Ishikawa (cell line): ENCODE measurements around the gene CAMK2N1.

ENCODE experiments used
- EGR1 ChIP-seq: IDR thresholded peaks from 2 replicates; pipeline ENCODE4 v1.6.1; 2012
- EP300 ChIP-seq: IDR thresholded peaks from 2 replicates; pipeline ENCODE4 v1.6.1; 2012; ENCODE audit warnings: borderline replicate concordance
- NFIC ChIP-seq: IDR thresholded peaks from 2 replicates; pipeline ENCODE4 v1.6.1; 2012
- RAD21 ChIP-seq: IDR thresholded peaks from 2 replicates; pipeline ENCODE4 v1.6.1; 2012; ENCODE audit warnings: low read depth
- TAF1 ChIP-seq: IDR thresholded peaks from 2 replicates; pipeline ENCODE4 v1.6.1; 2012; ENCODE audit warnings: low read depth, mild to moderate bottlenecking
- YY1 ChIP-seq: IDR thresholded peaks from 2 replicates; pipeline ENCODE4 v1.6.1; 2012; ENCODE audit warnings: low read depth
- ZBTB7A ChIP-seq: IDR thresholded peaks from 2 replicates; pipeline ENCODE4 v1.6.1; 2012; ENCODE audit warnings: low read depth
- TF ChIP-seq, protein P1 (sequence below): IDR thresholded peaks from 2 replicates; pipeline ENCODE4 v1.6.1; 2012; ENCODE audit warnings: low read depth, mild to moderate bottlenecking

GRCh38 chr1:20480951-20481617 lies 4.9 kb downstream of the CAMK2N1 start:
- TF ChIP-seq, protein P1, sequence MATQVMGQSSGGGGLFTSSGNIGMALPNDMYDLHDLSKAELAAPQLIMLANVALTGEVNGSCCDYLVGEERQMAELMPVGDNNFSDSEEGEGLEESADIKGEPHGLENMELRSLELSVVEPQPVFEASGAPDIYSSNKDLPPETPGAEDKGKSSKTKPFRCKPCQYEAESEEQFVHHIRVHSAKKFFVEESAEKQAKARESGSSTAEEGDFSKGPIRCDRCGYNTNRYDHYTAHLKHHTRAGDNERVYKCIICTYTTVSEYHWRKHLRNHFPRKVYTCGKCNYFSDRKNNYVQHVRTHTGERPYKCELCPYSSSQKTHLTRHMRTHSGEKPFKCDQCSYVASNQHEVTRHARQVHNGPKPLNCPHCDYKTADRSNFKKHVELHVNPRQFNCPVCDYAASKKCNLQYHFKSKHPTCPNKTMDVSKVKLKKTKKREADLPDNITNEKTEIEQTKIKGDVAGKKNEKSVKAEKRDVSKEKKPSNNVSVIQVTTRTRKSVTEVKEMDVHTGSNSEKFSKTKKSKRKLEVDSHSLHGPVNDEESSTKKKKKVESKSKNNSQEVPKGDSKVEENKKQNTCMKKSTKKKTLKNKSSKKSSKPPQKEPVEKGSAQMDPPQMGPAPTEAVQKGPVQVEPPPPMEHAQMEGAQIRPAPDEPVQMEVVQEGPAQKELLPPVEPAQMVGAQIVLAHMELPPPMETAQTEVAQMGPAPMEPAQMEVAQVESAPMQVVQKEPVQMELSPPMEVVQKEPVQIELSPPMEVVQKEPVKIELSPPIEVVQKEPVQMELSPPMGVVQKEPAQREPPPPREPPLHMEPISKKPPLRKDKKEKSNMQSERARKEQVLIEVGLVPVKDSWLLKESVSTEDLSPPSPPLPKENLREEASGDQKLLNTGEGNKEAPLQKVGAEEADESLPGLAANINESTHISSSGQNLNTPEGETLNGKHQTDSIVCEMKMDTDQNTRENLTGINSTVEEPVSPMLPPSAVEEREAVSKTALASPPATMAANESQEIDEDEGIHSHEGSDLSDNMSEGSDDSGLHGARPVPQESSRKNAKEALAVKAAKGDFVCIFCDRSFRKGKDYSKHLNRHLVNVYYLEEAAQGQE: no peak
- TF ChIP-seq EGR1: no peak
- TF ChIP-seq RAD21: no peak
- TF ChIP-seq YY1: no peak
- TF ChIP-seq EP300: no peak
- no peak for TF ChIP-seq NFIC
- no peak for TF ChIP-seq ZBTB7A
- TF ChIP-seq TAF1: no peak
